GM19328 (cell line): ENCODE results near the gene ASTN2.
"Not testable (repeated sequence)": the region's sequence is repeated elsewhere in the genome, so short reads cannot be mapped to it uniquely, and the experiment has no call there.

ENCODE experiments used
- ATAC-seq: cut with Tn5 transposase; IDR thresholded peaks from one replicate; pipeline ENCODE4 v1.9.1; 2021; ENCODE audit warnings: mild to moderate bottlenecking, moderate library complexity; ENCODE audit not compliant: unreplicated experiment

ASTN2 gene

DNA sequence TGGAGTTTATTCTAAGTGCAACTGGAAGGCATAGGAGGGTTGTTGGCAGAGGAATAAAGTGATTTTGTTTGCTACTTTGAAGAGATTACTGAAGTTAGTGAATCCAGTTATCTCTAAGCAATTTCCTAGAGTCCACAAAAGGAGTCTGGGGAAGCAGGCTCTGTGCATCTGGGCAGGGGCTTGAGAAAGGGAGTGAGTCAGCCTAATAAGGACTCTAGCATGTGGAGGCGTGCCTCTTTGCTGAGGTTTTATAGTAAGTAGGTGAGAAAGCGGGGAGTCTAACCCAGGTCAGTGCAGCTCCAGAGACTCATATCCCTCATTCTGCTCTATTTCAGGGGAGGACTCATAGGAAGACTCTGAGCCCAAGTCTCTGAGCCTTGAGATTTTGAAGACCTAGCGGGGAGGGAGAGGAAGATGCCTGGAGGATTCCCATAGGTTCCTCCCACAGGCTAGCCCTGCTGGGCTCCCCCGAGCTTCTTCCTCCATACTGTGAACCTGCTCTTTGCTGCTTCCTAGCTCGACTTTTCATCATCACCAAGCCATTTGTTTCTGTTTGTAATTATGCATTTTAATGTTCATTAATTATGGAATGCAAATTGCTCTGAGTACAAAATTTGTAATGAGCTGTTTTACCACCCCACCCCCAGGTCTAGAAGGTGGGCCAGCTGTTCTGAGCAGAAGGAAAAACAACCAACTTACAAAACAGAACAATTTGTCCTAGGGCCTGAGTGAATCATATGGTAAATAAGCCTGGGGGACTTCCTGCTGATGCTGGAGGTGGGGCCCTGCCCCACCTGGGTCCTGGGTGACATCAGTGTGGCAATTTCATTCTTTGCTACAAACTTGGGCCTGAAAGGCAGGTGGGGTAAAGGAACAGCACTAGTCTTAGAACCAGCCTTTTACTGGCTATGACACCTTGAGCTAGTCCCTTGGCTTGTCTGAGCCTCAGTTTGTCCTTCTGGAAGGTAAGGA lies 577.6 kb downstream of the ASTN2 start:
- ATAC-seq = no peak

DNA sequence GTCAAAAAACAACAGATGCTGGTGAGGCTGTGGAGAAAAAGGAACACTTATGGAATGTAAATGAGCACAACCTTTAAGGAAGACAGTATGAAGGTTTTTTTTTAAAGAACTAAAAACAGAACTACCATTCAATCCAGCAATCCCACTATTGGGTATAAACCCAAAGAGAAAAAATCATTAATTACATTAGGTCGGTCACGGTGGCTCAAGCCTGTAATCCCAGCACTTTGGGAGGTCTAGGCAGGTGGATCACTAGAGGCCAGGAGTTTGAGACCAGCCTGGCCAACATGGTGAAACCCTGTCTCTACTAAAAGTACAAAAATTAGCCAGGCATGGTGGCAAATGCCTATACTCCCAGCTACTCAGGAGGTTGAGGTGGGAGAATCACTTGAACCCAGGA lies 584.5 kb downstream of the ASTN2 start:
- ATAC-seq = not testable (repeated sequence)

DNA sequence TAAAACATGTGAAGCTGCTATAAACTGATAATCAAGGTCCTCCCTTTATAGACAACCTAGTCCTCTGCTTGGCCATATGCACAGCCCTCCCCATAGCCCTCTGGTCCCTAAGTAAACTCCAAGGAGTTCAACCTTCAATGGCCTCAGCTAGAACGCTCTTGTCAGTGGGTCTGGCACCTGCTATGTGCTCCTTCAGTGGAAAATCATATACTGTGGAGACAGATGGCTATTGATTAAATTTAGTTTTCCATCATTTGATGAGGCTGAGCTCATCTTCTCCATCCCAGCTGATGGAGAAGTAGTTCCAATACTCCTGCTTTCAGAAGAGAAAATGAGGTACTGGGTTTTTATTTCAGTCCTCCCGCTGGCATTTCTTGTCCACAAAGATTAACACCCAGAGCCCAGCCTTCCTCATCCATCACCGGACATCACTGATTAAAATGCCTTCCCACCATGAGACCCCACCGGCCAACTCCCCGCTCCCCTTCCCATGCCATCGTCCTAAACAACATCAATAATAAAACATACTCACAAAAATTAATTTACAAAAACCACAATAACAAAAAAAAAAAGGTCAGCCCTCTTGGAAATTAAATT lies 593.1 kb downstream of the ASTN2 start:
- ATAC-seq = no peak

DNA sequence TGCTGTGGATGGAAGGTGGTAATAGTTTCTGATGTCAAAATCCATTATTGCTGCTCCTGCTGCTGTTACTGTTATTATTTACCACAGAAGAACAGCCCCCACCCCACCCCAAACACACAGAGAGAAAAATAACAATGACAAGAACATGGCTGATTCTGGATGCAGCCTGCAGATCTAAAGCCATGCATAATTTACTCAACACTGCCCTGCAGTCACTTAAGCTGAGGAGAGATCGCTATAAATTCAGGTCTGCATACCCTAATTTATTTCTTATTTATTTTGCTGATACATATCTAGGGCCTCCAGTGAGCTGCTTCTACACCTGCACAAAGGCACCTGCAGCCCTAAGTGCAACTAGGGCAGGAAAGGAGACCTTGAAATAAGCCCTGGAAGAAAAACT lies 595.7 kb downstream of the ASTN2 start:
- no peak for ATAC-seq

DNA sequence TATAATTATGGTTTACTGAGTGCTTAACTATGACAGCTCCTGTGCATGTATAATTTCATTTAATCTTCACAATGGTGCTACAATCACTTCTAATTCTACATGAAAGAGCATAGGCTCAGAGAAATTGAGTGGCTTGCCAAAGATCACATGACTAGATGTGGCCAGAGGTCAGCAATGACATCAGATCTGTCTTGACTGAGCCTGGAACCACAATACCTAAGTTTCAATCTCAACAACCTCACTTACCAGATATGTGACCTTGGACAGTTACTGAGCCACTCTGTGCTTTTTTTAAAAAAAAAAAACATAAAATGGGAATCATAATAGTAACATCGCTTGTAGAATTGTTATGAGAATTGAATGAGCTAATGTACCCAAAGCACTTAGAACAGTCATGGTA lies 597.1 kb downstream of the ASTN2 start:
- no peak for ATAC-seq

DNA sequence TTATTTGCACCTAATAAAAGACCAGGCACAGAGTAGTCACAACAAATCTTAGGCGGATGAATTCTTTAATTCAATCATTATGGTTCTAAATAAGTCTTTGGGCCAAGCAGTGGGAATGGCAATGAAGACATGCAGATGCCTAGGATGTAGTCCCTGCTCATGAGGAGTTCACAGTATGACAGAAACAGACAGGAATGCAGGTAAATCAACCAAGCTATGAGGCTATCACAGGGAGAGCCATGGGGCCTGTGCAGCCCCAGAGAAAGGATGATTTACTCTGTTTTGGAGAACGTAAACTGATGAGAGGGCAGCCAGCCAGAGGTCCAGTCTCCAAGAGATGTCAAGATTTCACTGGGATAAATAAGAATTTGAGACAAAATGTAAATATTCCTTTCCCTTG lies 598.4 kb downstream of the ASTN2 start:
- no peak for ATAC-seq

DNA sequence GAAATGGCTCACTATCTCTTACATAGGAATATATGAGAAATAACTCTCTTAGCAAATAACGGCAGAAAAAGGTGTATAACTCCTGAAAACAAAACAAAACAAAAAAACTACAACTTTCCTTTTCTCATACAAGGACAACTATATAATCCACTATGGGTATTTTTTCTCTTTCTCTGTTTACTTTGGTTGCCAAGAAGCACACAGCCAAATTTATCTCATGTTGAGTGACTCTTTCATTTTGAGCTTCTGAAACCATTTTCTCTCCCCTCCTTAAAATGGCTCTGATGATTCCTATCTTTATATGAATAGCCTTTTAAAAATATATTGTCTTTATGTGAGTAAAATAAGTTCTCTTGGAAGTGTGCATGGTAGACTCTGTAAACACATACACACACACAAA lies 599.0 kb downstream of the ASTN2 start:
- ATAC-seq = no peak

DNA sequence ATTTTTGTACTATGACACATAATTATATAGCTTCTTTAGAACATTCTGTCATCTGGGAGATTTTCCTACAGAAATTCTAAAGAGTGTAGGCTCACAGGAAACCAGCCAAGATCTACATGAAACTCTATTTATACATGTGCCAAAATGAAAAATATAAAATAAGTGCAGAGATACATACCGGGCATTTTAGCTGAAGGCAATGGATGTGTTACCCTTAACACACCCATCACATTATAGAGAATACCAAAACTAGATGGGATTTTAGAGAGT lies 601.9 kb downstream of the ASTN2 start:
- ATAC-seq = no peak

DNA sequence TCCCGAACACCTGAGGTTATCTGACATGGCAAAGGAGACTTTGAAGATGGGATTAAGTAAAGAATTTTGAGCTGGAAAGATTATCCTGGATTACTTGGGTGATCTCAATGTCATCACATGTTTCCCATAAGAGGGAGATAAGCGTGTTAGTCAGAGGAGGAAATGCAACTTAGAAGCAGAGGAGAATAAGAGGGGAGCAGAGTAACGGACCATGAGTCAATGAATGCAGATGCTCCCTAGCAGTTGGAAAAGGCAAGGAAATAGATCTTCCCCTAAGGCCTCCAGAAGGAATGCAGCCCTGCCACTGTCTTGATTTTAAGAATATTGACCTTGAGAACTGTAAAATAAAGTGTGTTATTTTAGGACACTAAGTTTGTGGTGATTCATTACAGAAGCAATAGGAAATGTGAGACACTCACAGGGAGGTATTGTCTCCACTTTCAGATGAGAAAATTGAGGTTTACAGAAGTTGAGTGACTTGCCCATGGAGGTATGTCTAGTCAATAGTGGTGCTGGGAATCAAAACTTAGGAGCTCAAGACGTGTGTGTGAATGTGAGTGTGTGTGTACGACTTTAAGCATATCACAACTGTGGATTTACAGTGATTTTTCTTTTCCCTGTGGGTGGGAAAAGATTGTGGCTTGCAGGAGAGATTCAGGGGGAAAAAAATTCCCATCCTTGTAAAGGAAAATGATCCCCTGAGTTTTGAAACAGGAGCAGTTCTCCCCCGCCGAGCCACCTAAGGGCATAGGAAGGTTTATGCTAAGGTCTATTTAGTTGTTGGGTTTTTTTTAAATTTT lies 602.4 kb downstream of the ASTN2 start:
- ATAC-seq = no peak

DNA sequence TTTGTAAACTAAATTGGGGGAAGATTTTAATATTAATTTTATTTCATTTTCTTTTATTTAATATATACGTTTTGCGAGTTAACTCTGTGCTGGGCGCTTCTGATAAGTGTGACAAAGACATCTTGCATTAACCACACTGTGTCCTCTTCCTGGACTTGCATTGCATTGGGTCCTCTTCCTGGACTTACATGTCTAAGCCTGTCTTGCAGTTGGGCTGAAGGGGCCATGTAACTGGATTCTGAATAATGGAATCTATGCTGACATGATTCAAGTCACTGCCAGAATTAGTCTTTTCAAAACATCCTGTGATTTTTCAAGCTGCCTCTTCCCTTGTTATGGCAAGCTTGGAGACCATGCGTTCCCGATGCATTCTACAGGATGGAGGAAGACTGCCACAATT lies 605.2 kb downstream of the ASTN2 start:
- no peak for ATAC-seq

DNA sequence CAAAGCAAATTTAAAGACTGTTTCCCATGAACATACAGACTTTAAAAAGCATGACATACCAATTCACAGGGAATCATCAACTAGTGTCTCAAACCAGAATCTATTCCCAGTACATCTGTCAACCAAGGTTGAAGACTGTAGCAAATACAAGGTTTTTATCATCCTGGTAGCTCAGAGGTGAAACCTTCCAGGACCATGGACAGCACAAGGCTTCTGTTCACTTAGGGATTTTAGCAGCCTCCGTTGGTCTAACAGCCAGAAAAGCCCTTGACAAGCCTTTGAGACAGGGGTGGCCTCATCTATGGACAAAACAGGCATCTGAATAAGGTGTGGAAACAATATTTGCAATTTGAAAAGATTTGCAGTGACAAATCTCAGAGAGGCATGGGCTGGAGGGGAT lies 608.8 kb downstream of the ASTN2 start:
- no peak for ATAC-seq

DNA sequence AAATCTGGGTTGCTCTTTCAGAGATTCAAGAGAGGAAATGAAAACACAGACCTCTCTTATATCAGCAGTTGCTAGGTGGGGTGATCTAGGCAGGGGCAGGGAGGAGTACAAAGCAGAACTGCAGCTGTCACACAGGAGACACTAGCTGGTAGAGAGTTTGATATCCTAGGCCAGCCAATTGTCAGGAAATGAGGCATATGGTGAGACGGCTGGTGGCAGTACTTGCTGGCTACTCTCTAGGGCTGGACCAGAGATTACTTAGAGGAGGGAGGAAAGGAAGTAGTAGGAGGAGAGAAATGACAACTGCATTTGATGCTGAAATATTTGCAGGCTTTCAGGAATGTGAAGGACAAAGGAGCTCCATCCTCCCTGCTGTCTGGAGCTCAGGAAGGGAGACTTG lies 614.0 kb downstream of the ASTN2 start:
- ATAC-seq = no peak

DNA sequence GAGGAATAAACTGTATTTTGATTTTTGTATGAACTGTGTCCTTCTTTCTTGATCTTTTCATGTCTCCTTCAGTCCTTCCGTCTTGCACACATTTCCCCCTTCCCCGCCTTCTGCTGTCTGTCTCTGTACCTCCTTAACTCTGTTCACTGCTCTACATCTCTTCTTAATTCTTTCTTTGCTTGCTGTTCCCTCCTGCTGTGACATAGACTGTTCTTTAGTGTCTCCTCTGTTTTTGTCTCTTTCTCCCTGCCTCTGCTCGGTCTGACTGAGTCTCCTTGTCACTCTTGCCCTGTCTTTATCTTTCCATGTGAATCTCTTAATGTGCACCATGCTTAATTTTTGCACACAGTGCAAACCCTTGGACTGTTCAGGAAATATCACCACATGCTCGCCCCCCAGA lies 614.8 kb downstream of the ASTN2 start:
- no peak for ATAC-seq

DNA sequence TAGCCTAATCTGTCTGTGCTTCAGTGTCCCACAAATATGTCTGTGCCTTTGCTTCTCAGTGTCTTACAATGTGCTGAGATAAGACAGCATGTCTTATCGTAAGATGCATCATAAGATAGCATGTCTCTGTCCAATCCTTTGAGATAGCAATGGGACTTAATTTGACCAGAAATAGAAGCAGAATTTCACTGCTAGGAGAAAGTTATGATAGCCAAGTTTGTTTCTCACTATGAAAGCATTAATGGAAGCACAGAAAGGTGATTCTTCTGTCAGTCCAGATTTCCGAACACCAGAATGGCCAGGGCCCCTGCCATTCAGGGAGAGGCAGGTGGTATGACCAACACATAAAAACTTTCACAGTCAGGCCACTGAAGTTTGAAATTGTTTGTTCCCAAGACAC lies 616.3 kb downstream of the ASTN2 start:
- no peak for ATAC-seq

DNA sequence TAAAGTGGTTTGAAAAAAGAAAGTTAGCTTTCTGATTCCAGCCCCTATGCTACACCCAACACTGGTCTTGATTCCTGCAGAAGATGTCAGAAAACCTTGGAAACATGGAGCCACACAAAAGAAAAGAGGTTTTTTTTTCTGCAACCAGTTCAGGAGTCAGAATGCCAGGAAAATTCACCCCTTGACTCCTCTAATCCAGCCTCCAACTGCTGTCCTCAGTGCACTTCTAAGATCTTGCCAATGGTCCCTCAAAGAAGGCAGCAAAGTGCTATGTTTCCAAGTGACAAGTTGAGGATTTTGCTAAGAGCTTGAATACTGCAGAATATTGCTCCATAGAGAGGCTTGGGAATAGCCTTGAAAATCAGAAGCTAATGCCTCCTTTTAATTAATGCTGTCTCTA lies 617.6 kb downstream of the ASTN2 start:
- no peak for ATAC-seq

DNA sequence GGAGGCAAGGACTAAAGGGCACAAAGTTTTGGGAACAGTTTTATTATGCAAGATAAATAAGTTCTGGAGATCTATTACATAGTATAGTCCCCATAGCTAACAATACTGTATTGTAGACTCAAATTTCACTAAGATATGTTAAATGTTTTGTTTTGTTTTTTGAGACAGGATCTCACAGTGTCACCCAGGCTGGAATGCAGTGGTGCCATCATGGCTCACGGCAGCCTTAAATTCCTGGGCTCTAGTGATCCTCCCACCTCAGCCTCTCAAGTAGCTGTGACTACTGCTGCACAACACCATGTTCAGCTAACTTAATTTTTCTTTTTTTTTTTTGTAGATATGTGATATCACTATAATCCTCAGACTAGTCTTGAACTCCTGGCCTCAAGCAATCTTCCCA lies 618.2 kb downstream of the ASTN2 start:
- ATAC-seq = no peak

DNA sequence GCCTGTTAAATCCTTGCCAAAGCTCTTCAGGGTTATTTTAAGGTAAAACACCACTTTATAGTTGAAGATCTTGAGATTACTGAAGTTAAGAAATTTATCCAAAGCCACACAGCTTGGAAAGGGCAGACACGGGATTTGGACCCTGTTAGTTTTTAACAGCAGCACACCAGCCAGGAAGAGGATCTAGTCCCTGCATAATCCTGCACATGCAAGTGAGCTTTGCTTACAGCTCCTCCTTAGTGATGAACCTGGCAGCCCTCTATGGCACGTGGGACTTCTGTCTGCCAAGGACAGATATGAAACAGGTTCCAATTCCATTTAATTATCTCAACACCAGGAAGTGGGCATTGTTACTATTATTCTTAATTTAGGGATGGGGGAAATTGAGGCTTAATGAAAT lies 619.0 kb downstream of the ASTN2 start:
- ATAC-seq = no peak

DNA sequence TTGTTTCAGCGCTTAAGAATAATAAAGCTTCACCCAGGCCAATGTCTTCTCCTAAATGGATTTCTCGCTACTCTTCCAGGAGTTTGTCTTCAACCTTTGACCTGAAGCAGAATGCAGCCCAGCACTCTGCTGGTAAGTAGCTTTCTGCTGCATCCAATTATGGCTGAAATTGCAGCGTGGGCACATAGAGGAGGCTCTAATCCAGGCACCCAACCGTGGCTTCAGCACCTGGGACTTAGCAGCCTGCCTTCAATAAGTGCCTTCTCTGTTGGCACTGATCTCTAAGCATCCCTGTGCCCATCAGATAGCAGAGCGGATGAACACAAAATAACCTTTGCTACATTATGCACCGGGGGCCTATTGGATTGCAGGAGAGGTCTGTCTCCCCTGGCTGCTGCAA lies 622.6 kb downstream of the ASTN2 start:
- ATAC-seq = no peak

DNA sequence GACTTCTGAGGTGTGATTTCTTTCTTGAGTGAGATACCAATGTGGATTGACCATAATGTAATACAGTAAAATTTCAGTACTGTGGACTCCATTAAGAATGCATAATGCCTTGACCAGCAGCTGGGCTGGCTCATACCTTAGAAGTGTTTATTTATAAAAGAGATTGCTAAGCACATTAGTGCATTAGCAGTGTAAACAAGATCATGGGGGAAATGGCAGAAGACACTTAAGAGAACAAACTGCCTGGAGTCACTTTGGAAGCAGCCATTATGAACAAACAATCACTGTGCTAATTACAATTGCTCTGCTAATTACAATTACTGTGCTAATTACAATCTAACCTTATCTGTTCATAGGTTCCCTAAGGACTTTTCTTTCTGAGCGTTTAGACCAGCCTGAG lies 623.5 kb downstream of the ASTN2 start:
- no peak for ATAC-seq

DNA sequence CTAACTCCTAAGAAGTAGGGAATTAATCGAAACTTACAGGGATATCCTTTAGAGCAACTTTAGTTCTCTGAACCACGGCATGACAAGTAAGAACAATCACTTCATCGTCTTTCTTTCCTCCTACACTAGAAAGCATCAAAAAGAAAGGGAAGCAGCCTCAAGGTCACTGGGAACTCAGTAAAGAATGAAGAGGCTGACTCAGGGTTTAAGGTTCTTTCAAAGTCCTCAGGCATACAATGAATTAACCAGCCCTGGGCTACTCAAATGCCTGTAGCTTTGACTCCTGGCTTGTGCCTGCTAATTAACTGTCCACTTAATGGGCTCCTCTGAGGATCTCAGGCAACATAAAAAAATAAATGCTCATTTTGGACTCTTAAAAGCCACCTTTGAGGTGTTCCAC lies 625.8 kb downstream of the ASTN2 start:
- ATAC-seq = no peak

DNA sequence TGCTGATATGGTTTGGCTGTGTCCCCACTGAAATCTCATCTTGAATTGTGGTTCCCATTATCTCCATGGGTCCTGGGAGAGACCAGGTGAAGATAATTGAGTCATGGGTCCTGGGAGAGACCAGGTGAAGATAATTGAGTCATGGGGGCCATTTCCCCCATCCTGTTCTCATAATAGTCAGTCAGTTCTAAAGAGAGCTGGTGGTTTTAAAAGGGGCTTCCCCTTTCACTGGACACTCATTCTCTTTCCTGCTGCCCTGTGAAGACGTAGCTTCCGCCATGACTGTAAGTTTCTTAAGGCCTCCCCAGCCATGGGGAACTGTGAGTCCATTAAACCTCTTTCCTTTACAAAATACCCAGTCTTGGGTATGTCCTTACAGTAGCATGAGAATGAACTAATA lies 628.1 kb downstream of the ASTN2 start:
- ATAC-seq = no peak

DNA sequence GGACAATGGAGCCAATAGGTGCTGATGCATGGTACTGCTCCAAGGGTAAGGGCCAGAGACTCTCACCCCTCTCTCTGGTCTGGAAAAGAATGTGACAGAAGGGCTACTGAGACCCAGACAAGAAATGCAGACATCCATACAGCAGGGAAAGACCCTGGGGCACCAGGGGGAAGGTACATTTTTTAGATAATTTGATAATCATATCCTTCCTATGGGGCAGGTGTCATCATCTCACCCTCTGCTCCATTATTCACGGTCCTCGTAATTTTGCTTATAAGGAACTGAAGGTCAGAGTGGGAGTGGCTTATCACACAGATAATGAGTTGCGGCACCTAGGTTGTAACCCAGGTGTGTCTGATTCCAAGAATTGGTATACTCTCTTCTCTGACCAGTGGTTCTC lies 637.7 kb downstream of the ASTN2 start:
- no peak for ATAC-seq
